ENCODE data around the gene CSF3. TPM values are rescaled to one million over a fixed set of nuclear protein-coding genes. Genes with fewer than 3 reads are reported as not detected.

The CSF3 gene
- total and polyA plus RNA-seq, 2 of the 13 experiments (the other 11 are each of a cell fraction or from before 2014, with no cell fraction given) = 0.09 TPM; not detected in 1

- TF ChIP-seq ZXDC (CRISPR knock-in tag; IDR thresholded peaks at IDR 0.05) (no peak), ZSCAN5A (CRISPR knock-in tag; IDR thresholded peaks at IDR 0.05; ENCODE audit: borderline replicate concordance) (no peak), GTF3A (CRISPR knock-in tag; conservative IDR thresholded peaks at IDR 0.05) (no peak), ZNF143 (CRISPR knock-in tag; IDR thresholded peaks at IDR 0.05) (no peak), ZNF773 (CRISPR knock-in tag; IDR thresholded peaks at IDR 0.05; ENCODE audit: borderline replicate concordance) (no peak), ZNF260 (CRISPR knock-in tag; IDR thresholded peaks at IDR 0.05; ENCODE audit: borderline replicate concordance, low read depth) (no peak), RBM39 (IDR thresholded peaks at IDR 0.05; ENCODE audit: low read depth, low read length, poor library complexity, severe bottlenecking) (no peak), ZNF616 (CRISPR knock-in tag; IDR thresholded peaks at IDR 0.05; ENCODE audit: low read depth) (peak; percentile 73; the same call in 1 of the 2 replicates), ATM (IDR thresholded peaks at IDR 0.05; ENCODE audit: borderline replicate concordance) (no peak), TBX3 (IDR thresholded peaks at IDR 0.05; ENCODE audit: borderline replicate concordance) (no peak), ISX (CRISPR knock-in tag; conservative IDR thresholded peaks at IDR 0.05) (no peak), ZSCAN25 (CRISPR knock-in tag; IDR thresholded peaks at IDR 0.05) (no peak), MED1 (CRISPR knock-in tag; IDR thresholded peaks at IDR 0.05) (peak; percentile 41), ZNF343 (CRISPR knock-in tag; IDR thresholded peaks at IDR 0.05) (no peak), MAFK (conservative IDR thresholded peaks at IDR 0.05 in 1 of 2, IDR thresholded peaks at IDR 0.05 in 1 of 2; ENCODE audit: low read length in 2 of 2) (no peak), TBP (CRISPR knock-in tag; IDR thresholded peaks at IDR 0.05) (no peak), MYNN (CRISPR knock-in tag; IDR thresholded peaks at IDR 0.05; ENCODE audit: low read depth) (0 out of 2 replicates have a peak, but pooled peaks have one; percentile 38), ZNF891 (CRISPR knock-in tag; IDR thresholded peaks at IDR 0.05) (no peak), RFXAP (CRISPR knock-in tag; IDR thresholded peaks at IDR 0.05; ENCODE audit: borderline replicate concordance) (no peak), TFAP4 (IDR thresholded peaks at IDR 0.05; ENCODE audit: borderline replicate concordance, low read depth) (peak; percentile 8; the same call in 1 of the 2 replicates), RORA (CRISPR knock-in tag; IDR thresholded peaks at IDR 0.05) (no peak), ZNF766 (CRISPR knock-in tag; IDR thresholded peaks at IDR 0.05; ENCODE audit: borderline replicate concordance) (0 out of 2 replicates have a peak, but pooled peaks have one; percentile 51)
- TF ChIP-seq, protein P1, sequence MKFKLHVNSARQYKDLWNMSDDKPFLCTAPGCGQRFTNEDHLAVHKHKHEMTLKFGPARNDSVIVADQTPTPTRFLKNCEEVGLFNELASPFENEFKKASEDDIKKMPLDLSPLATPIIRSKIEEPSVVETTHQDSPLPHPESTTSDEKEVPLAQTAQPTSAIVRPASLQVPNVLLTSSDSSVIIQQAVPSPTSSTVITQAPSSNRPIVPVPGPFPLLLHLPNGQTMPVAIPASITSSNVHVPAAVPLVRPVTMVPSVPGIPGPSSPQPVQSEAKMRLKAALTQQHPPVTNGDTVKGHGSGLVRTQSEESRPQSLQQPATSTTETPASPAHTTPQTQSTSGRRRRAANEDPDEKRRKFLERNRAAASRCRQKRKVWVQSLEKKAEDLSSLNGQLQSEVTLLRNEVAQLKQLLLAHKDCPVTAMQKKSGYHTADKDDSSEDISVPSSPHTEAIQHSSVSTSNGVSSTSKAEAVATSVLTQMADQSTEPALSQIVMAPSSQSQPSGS (CRISPR knock-in tag; IDR thresholded peaks at IDR 0.05) = no peak
- TF ChIP-seq, protein P2, sequence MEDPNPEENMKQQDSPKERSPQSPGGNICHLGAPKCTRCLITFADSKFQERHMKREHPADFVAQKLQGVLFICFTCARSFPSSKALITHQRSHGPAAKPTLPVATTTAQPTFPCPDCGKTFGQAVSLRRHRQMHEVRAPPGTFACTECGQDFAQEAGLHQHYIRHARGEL (CRISPR knock-in tag; IDR thresholded peaks at IDR 0.05) = no peak; the same call in 1 of the 2 replicates
Measured at GRCh38 chr17:40063187-40063771, 48.0 kb downstream of the CSF3 start (continued).

Data from HepG2 (cell line).